T47D (cell line): ENCODE results near the gene KRT17.
"Not testable (repeated sequence)": the region's sequence is repeated elsewhere in the genome, so short reads cannot be mapped to it uniquely, and the experiment has no call there.

Experiments used
- DNase-seq, 2 experiments: peaks; one replicate each; pipeline versions ENCODE4 v3.0.0 to v3.0.0-alpha.2; 2011 to 2012; ENCODE audit warnings: low read depth in 1 of 2, low spot score in 1 of 2
- JUND ChIP-seq: IDR thresholded peaks from 2 replicates; pipeline ENCODE4 v1.6.1; 2012; ENCODE audit warnings: low read depth
- in situ Hi-C: cut with HindIII; loops from 2 replicates; pipeline ENCODE4 v1.10.0; 2016; ENCODE audit warnings: low sequenced_read_pairs, low pct_unique_long_range_greater_than_20kb

Gene KRT17

GRCh38 chr17:41619036-41619926 is 5.1 kb downstream of the KRT17 start:
- in situ Hi-C loops: no loop called here
- no peak for TF ChIP-seq JUND
- no peak for DNase-seq

- in situ Hi-C loops: no loop called here
- DNase-seq: no peak
- TF ChIP-seq JUND: no peak
These were observed 5.9 kb downstream of the KRT17 start for GRCh38 chr17:41618341-41619035.

DNA sequence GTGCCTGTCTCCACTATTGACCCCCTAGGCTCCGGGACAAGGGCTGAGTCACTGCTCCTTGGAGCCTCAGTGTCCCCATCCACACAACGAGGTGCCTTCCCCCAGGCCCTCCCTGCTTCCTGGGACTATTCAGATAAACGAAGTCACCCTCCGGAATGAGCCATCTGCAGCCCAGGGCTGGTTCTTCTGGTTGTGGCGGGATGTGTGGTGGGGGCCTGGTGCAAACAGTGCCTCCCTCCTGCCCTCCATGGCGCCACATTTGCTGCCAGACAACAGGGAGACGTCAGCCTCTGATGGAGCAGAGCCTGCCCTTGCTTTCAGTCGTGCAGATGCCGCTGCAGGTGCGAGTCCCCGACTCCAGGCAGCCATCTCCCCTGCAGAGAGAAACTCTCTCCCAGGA is 6.7 kb downstream of the KRT17 start:
- in situ Hi-C loops: no loop called here
- no peak for TF ChIP-seq JUND

GRCh38 chr17:41617136-41617535 is 7.2 kb downstream of the KRT17 start:
- no peak for TF ChIP-seq JUND
- DNase-seq: no peak
- in situ Hi-C loops: no loop called here

More for the DNA sequence above, 6.7 kb downstream of the KRT17 start:
- DNase-seq: no peak

GRCh38 chr17:41616486-41616885 is 7.9 kb downstream of the KRT17 start:
- DNase-seq, in situ Hi-C loops: not testable (repeated sequence)

GRCh38 chr17:41615454-41615853 is 8.9 kb downstream of the KRT17 start:
- TF ChIP-seq JUND: no peak
- DNase-seq: peak; percentile 77 to 97
- in situ Hi-C loops: no loop called here

DNA sequence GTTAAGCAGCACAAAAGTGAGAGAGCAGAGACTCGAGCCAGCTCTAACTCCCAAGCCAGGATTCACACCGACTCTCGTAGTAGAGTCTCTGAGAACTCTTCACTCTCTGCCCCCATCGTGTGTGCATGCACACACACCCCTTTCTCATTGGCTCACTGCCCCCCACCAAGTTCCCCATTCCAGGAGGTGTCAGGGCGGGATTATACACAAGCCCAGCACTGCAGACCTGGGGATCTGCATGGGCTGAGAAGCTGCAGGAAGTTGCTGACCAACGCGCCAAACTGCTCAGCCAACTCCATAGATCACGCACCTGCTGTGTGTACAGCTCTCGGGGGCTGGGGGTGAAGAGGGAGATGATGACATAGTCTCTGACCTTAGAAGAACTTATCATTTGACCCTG is 9.6 kb downstream of the KRT17 start:
- in situ Hi-C loops, DNase-seq: not testable (repeated sequence)

- TF ChIP-seq JUND: no peak
- in situ Hi-C loops: no loop called here
- no peak for DNase-seq
These were observed 10.3 kb downstream of the KRT17 start for GRCh38 chr17:41614098-41614497.

GRCh38 chr17:41613277-41614082 is 10.9 kb downstream of the KRT17 start:
- TF ChIP-seq JUND: no peak
- DNase-seq: no peak
- in situ Hi-C loops: no loop called here

DNA sequence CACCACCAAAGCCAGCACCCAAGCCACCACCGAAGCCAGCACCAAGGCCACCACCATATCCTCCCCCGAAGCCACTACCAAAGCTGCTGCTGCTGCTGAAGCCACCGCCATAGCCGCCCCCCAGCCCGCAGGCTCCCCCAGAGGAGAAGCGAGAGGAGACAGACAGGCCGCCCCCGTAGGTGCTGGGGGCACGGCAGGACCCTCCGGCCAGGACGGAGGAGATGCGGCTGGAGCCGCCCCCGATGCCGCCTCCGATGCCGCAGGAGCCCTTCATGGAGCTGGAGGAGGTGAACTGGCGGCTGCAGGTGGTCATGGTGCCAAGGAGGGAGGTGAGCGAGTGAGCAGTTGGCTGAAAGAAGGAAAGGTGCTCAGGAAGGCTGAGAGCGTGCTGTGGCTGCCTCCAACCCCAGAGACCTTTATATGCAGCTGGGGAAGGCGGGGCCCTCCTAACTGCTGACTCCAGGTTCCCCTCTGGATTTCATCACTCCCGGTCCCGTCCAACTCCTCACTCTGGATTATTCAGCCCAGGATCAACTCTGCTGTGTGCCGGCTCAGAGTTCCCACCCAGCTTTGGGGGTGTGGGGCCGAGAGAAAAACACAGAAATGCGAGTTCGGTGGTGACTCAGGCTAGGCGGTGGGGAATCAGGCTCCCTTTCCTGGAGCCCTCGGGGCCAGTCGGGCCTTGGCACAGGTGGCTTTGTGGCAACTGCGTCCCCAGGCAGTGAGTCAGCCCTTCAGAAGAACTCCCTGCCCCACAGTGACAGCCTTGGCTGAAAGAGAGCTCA is 11.8 kb downstream of the KRT17 start, which contains the start of gene KRT16:
Gene KRT16 (minus strand): TSS at position 392 of the 785 bp plus-strand sequence. CDS start 79 bp downstream, at position 313.
- in situ Hi-C loops: not testable (repeated sequence)
- DNase-seq: peak; percentile 45 to 51

- no peak for TF ChIP-seq JUND
- DNase-seq: no peak
- in situ Hi-C loops: no loop called here
These were observed 13.3 kb downstream of the KRT17 start for GRCh38 chr17:41610965-41611640.

GRCh38 chr17:41610061-41610517 is 14.3 kb downstream of the KRT17 start:
- in situ Hi-C loops, DNase-seq: not testable (repeated sequence)

- in situ Hi-C loops, DNase-seq: not testable (repeated sequence)
These were observed 17.4 kb downstream of the KRT17 start for GRCh38 chr17:41606930-41607329.
